GM20000 (cell line): ENCODE results near the gene ANO5.
"Not testable (repeated sequence)": the region's sequence is repeated elsewhere in the genome, so short reads cannot be mapped to it uniquely, and the experiment has no call there.

ENCODE experiments used
- DNase-seq: peaks from one replicate; pipeline ENCODE4 v3.0.0; 2012; ENCODE audit warnings: low spot score
- TF ChIP-seq, protein P1 (sequence below): IDR thresholded peaks from 2 replicates; pipeline ENCODE4 v1.5.1; 2012; ENCODE audit warnings: mild to moderate bottlenecking, control low read depth; ENCODE audit errors: extremely low read depth, missing control alignments

The ANO5 gene

DNA sequence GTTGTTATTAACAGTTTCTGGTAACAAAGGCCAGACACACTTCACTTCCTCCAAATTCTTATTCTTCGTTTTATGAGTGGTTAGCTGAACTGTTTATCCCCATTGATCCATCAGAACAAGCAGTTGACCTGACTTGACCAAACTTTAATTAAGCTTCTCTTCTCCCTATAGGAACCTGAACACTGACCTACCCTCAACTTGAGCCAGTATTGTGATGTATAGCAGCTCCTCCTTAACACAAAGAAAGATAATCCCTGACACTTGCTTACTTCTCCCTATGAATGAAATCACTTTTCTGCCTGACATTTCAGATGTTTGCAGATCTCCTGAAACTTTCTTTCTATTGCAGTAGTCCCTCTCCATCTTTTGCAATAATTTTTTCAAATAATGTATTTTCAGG lies 41.9 kb downstream of the ANO5 start:
- DNase-seq = no peak
- TF ChIP-seq, protein P1, sequence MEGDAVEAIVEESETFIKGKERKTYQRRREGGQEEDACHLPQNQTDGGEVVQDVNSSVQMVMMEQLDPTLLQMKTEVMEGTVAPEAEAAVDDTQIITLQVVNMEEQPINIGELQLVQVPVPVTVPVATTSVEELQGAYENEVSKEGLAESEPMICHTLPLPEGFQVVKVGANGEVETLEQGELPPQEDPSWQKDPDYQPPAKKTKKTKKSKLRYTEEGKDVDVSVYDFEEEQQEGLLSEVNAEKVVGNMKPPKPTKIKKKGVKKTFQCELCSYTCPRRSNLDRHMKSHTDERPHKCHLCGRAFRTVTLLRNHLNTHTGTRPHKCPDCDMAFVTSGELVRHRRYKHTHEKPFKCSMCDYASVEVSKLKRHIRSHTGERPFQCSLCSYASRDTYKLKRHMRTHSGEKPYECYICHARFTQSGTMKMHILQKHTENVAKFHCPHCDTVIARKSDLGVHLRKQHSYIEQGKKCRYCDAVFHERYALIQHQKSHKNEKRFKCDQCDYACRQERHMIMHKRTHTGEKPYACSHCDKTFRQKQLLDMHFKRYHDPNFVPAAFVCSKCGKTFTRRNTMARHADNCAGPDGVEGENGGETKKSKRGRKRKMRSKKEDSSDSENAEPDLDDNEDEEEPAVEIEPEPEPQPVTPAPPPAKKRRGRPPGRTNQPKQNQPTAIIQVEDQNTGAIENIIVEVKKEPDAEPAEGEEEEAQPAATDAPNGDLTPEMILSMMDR = no peak

DNA sequence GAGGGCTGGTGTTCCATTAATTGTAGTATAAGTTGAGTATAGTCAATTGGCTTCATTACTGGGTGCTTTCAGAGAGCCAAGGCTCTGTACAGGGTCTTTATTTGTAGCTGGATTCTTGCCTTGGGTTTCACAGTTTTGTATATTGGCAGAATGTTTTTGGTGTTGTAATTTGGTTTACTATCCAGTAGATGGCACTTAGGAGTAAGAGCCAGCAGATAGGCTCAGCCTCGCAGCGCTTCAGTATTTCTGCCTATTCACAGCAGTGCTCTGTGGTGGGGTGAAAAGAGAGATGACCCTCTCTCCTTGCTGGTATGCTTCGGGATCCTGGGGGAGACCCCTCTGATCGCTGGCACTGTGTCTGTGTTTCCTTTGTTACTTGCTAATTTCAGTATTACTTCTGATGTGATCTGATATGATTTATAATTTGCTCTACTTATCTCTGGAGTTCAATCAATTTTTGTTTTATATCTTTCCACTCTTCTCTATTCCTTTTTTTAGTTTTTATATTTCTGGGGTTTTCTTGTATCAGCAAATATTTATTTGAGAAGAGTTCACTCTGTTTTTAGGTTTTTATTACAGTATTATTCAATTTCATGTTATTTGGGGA lies 52.2 kb downstream of the ANO5 start:
- TF ChIP-seq, protein P1 = peak; percentile 31
- peak; percentile 24 for DNase-seq

DNA sequence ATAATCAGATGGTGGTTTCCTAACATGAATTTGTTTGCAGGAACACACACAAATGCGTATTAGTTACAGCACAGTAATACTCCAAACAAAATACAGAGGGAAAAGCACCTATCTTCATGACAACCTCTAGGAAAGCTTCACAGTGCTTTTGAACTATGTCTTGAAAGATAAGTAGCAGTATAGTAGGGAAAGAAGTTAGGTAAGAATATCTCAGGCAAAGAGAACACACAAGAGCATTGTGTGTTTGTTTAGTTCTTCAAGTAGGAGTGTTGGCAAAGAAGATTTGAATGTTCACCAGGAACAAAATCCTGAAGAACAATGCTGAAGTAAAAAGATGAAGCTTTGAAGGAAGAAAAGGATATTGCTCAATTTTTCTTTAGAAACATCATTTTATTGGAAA lies 54.1 kb downstream of the ANO5 start:
- DNase-seq = no peak
- TF ChIP-seq, protein P1 = no peak

DNA sequence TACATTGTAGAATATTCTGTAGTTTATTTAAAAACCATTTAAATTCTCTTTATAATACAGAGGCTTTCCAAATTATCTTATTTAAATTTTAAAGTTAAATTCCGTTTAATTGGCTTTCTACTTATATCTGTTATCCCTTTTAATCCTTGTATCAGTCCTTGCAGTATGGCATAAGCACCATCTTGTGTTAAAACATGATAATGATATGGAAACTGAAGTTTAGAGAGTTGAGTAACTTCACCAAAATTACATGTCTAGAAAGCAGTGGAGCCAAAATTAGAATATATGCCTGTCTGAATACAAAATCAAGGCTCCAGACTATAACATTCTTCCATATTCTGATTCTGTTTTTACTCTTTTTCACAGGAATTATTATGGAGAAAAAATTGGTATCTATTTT lies 57.0 kb downstream of the ANO5 start:
- TF ChIP-seq, protein P1 = no peak

DNA sequence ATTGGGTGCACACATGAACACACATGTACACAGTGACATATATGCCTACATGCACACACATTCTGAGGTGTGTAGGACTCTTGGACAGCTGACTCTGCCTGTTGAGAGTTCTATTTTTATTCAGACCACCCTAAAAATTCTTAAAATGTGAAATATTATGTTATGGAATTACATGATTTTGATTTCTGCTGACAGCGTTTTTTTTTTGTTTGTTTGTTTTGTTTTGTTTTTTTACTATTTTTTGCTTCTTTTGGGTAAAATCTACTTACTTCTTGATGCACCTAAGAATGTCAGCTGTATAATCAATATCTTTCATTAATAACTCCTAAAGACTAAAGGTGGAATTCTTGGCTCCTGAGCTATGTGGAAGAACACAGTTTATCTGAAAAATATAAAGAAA lies 64.0 kb downstream of the ANO5 start:
- TF ChIP-seq, protein P1 = no peak
- no peak for DNase-seq

More for the DNA sequence above, 57.0 kb downstream of the ANO5 start:
- no peak for DNase-seq

- DNase-seq = no peak
- TF ChIP-seq, protein P1 = no peak
These were observed 70.7 kb downstream of the ANO5 start for GRCh38 chr11:22263613-22264012.

DNA sequence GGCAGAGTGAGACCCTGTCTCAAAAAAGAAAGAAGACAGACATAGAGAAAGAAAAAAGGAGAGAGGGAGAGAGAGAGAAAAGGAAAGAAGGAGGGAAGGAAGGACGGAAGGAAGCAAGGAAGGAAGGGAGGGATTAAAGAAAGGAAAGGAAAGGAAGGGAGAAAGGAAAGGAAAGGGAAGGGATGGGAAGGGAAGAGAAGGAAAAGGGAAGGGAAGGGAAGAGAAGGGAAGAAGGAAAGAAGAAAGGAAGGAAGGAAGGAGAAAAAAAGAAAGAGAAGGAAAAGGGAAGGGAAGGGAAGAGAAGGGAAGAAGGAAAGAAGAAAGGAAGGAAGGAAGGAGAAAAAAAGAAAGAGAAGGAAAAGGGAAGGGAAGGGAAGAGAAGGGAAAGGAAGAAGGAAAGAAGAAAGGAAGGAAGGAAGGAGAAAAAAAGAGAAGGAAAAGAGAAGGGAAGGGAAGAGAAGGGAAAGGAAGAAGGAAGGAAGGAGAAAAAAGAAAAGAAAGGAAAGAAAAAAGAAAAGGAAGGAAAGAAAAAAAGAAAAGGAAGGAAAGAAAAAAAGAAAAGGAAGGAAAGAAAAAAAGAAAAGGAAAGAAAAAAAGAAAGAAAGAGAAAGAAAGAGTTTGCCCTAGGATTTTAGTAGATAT lies 76.2 kb downstream of the ANO5 start:
- DNase-seq = not testable (repeated sequence)

DNA sequence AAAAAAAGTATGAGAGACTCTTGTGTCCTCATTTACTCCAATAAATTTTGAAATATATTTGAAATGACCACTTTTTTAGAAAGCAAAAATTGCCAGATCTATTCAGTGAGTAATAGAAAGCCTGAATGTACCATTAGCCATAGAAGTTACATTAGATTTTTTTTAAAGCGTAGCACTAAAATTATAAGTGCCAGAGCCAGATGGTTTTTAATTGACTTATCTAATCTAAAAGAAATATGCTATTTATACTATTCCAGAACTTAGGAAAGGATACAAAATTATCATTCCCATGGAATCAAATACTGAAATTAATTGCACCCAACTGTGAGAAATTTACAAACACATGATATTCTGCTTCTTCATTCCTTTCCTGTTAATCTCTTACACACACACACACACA lies 80.9 kb downstream of the ANO5 start:
- TF ChIP-seq, protein P1 = no peak
- DNase-seq = no peak
